Epidermal melanocyte (primary cell): ENCODE measurements around the gene ETV6.
A peak's percentile ranks its signal among the peaks of the same experiment; 100 is the strongest.

Experiments used
- DNase-seq: peaks from one replicate; pipeline ENCODE4 v3.0.0; 2011; ENCODE audit warnings: low spot score; ENCODE audit not compliant: insufficient read length

The ETV6 gene

DNA sequence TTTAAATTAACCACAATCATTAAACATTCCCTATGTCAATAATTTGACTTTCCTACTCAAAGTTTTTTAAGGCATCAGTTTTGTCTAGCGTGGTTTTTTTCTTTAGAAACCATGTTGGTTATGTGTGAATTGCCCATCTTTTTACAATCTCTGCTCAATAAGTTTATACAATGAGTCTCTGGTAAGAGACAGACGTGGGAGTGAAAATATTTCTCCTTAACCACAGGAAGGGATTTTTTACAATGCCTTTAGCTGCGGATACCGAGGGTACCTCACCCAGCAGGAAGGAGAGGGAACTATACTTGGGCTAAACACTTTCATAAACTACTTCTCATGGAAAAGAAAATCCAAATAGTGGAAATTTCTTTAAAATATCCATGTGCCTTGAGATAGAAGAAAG lies 229.8 kb downstream of the ETV6 start:
- no peak for DNase-seq

DNA sequence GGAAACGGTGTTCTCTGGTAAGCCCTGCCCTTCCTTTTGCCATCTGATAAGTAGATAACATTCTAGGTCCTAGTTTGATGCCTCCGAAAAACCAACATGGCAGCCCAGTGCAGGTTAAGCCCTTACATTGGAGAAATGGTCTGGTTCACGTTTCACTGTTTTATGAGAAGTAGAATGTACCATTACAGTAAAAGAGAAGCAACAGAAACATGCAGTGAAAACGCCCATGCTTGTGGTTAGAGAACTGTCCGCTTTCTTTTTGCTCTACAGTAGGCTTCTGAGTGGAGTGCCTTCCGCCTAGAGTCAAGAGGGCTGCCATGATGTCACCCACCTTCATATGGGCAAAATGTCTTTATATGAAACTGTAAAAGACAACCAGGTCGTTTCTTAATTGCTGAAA lies 230.9 kb downstream of the ETV6 start:
- DNase-seq: no peak

DNA sequence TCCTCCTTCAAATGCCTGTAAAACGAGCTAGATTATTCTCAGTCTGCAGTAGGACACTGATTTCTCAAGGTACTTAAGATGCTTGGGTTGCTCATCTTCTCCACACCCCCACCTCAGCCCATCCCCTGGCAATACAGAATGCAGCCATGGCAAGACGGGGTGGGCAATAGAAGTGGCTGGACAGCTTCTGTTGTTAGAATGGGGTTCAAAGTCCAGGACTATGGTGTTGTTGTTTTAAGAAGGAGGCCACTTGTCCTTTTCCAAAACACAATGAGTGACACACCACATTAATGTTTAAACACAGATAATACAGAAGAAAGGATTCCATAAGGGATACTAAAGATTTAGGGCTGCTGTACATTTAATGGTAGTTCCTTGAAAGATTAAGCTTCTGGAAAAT lies 232.4 kb downstream of the ETV6 start:
- DNase-seq: no peak

DNA sequence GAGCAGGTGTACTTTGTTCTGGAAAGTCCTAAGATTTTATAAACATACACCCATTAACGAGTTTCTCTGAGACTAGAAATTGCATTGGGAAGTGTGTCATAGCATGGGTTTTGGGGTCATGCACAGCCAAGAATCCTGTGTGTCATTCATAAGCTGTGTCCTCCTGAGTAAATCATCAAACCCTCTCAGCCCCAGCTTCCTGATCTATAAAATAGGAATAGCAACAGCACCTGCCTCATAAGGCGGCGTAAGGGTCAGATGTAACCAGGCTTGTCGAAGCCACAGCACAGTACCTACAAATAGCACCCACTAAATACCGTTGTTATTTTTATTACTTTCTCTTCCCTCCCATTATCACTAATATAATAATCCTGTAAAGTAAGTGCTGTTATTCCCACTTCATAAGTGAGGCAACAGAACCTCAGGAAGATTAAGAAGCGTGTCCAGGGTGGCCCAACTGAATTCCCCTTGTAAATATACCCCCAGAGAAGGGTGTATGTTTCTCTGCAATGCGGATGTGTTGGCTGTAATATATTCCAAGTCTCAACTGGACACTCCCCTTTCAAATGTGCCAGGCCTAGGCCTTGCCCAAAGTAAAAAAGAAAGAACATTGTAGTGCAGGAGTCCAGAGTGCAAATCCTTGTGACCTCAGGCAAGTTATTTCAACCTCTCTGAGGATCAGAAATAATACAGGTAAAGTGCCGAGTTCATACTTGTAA lies 233.0 kb downstream of the ETV6 start:
- DNase-seq: no peak

DNA sequence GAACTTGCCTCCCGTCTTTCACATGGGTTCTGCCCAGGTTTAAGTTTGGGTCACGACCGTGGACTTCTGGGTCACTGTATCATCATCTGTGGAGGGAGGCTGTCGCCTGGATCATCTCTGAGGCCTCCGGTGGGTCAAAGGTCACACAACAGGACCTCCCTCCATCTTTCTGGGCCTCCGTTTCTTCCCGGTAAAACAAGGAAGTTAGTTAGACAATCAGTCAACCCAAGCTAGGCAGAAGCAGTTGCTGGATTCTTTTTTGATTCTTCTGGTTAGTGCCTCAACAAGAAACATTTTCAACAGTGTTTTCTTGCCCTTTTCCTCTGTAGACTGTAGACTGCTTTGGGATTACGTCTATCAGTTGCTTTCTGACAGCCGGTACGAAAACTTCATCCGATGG lies 234.6 kb downstream of the ETV6 start:
- no peak for DNase-seq

DNA sequence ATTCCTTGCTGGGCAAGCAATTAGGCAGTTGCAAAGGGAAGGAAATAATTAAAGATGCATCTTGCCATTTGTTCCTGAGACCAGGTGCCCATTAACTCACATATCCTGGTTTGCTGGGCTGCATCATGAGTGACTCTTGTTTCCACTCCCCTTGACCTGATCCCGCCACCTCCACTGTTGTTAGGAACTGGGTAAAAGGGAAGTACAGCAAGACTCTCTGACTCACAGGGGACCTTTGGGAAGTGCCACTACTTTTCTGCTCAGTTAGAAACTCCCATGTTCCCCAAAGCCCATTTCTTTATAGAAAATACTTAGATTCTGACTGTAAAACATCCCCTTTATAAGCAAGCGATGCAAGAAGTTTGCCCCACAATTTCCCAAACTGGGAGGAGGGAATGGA lies 235.2 kb downstream of the ETV6 start:
- no peak for DNase-seq

DNA sequence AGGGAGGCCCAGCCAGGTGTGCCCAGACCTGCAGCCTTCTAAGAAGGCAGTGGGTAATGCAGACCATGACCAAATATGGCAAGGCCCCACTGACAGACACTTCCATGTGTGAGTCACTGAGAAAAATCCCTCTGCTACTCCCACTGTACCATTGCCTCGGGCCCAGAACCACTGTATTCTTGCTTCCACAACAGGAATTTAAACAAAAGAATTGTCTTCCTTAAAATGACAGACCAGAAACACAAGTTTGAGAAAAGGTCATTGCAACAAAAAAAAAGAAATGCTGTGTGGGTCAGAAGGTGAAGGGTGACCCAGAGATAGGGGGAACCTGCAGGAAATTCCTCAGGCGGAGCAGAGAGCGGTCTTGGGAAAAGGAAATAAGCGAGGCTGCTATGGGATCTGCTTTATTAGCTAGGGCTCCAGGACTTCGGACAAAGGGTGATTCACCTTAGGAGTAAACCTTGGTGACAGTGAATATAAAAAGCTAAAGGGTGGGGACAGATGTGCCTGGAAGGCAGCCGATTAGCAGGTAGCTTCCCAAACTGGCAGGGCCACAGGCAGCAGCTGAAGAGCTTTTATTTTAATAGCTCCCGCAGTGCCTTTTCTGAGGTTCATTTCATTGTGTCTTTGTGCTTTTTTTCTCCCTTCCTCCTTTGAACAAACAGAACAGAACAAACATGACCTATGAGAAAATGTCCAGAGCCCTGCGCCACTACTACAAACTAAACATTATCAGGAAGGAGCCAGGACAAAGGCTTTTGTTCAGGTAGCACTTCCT lies 236.0 kb downstream of the ETV6 start:
- DNase-seq: no peak

DNA sequence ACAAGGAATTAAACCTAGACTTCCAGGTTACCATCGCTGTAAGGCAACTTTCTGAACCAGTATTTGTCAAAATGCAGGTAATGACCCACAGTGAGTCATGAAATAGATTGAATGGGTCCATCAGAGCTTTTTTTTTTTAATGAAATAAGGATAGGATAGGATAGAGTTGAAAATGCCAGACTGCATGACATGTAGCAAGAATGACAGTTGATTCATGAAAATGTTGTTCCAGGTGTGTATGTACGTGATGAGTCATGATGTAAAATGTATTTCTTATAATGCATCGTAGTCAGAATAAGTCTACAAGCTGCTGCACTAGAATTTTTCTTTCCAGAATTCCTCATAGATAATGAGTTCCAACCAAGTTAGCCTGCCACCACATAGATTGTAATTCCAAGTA lies 236.9 kb downstream of the ETV6 start:
- DNase-seq: no peak

DNA sequence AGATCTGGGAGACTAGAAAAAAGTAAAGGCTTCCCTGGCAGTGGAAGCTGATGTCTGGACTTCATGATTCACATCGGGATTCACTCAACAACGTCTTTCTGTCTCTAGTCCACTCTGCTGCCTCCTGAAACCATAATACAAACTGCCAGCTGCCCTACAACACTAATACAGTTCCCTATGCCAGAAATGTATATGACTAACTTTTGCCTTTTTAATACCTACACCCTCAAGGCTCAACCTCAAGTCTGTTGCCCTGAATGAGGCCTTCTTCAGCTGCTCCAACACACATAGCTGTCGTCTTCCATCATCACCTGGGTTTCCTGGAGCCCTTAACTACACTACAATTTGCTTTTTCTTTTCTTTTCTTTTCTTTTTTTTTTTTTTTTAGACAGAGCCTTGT lies 238.6 kb downstream of the ETV6 start:
- DNase-seq: no peak

DNA sequence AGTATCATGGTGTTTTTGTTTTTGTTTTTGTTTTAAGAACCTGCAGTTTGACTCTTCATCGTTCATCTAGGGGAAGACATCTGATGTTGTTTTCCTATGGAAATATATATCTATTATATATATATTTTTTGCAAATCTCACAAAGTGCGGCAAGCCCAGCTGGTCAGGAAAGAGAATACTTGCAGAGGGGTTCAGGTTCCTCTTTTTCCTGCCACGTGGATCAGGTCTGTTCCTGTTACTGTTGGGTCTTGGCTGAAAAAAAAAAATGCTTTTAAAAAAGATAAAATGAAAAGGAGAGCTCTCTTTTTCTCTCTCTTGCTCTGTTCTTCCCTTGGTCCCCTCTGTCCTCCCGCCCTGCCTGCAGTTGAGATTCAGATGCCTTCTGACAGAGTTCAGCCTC lies 241.9 kb downstream of the ETV6 start:
- DNase-seq: no peak

DNA sequence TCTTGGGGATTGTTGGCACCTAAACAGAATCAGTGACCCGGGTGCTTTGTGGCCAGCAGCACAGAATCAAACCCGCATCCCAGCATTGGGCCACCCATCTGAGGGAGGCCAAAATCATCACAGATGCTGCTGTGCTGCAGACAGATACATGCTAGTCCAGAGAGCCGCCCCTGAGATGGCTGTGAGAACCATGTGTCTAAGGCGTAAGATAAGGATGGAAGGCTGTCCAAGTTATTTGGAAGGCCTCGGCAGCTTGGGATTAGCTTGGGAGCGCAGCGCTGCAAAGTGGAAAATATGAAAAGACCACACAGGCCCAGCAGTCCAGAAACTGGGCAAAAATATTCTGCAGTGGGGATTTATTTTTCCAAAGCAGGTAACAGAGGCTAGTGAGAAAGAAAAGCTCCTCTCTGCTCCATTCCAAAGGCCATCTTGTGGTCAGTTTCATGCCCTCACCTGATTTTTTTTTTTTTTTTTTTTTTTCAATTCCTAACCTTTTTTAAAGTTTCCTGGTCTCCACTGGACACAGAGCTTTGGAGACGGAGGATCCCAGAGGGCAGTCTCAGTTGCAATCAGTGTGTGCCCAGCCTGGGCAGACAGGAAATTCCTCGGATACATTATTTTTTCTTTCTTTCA lies 242.4 kb downstream of the ETV6 start:
- no peak for DNase-seq

DNA sequence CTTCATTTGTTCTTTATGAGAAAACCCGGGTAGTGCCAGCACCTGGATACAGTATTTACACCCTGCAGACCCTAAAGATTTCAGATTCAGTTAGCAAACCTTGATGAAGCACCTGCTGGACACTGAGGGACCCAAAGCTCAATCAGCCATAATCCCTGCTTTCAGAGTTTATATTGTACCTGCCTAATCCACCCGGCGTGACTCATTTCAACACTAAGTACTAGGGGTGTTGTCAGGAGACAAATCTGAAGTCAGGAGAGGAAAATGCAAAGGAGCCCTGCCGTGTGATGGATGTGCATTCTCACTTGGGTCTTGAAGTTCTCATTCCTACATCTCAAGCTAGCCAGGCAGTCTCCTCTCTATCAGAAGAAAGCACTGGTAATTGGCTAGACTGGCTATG lies 244.5 kb downstream of the ETV6 start:
- no peak for DNase-seq

DNA sequence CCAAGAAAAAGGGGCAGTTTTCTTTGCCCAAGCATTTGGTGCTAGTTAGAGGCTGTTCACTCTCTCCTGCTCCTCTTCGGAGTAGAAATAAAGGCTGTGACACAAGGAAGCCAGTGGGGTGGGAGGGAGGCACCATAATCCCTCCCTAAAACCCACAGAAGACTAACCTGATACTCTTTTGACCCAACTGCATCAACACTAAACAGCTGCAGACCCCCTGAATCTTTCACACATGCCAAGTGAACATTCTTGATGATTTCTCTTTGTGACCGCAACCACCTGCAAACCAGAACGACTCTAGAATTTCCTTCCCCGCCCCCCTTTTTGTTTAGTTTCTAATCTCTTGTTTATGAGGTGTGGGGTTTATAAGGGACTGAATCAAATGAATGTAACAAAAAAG lies 245.4 kb downstream of the ETV6 start:
- DNase-seq: no peak

DNA sequence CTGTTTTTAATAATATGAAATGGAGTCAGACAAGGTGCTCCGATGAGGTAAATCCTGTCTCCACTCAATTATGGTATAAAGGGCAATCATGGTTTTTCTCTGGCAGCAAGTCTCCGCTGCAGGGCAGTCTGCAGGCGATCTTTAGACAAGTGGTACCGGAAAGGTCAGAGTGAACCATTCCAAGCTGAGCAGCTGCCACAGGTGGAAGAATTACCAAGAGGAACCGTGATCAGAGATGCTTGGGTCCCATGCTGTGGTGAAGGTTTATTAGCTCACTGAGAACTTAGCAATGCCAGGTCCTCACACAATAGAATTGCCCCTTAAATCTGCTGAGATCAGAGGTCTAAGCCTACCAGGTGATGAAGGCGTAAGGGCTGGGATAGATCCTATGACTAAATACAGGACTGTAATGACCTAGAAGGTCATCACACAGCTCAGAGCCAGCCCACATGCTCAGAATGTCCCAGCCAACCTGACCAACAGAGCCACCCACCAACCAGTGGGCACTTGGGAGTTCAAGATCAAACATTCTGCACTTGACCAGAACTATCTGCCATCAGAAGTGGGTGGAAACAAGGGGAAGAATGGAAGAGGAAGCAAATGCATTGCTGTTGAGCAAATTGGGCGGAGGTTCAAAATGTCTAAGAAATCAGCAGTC lies 246.1 kb downstream of the ETV6 start:
- no peak for DNase-seq

DNA sequence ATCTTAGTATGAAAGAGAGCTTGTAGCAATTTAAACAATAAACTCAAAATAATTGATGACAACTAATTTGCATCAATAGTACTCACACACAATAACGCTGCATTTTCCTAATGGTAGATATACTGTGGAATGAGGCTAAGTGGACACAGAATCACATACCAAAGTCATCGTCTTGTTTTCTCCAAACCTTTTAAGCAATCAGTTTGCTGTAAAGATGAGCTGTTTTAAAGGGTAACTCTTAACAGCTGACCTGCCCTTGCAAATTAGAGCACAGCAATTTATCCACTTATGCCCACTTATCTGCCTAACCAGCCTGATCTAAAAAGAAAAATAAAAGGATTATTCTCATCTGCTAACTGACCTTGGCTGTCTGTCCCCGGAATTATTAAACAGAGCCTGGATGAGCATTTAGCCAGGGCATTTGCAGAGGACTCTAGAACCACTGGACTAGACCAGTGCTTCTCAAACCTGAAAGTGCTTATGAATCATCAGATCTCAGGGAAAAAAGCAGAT lies 247.0 kb downstream of the ETV6 start:
- no peak for DNase-seq

DNA sequence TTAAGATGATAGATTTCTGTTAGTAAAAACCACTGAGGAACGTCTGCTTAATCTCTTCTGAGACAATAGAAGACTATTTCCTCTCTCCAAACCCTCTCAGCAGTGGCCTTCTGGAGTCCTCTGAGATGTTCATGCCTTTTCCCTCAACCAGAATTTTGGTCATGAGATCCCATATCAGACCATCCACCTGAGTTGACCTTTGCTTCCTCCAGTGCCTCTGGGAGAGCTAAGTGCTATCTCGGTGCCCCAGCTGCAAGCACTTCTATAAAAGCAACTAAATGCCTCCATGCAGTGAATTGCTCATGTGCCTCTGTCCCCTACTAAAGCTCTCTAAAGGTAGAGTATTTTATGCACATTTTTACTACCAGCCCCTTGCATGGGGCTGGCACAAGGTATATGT lies 248.4 kb downstream of the ETV6 start:
- no peak for DNase-seq

DNA sequence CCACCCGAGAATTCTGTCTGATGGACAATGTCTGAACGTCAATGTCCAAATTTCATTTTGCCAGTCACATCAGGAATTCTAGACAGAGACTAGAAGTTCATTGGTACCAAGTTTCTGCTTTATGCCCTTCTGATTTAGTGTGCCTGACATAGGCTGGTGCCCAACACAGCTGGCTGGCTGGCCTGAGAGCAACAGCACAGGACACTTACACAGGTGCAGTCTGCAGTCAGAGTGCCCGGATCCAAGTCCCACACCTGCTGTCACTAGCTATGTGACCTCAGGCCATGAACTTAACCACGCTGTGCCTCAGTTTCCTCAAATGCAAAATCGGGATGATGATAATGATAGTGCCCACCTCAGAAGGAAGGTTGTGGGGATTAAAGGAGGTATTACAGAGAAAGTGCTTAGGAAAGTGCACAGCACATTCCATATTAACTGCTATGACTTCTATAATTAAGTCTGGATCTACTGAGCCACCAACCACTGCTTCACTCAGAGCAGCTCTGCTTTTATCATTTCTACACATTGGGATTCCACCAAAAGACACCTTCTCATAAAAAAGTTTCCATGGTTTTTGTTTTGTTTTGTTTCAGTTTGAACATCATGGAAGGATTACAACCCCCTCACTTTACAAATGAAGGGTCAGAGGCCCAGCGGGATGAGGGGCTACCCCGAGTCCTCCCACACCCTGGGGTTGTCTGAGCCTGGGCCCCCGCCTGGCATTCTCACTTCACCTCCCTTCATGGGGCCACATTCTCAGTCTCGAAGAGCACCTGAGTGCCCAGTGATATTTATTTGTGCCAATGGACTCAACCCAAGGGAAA lies 252.4 kb downstream of the ETV6 start:
- no peak for DNase-seq

DNA sequence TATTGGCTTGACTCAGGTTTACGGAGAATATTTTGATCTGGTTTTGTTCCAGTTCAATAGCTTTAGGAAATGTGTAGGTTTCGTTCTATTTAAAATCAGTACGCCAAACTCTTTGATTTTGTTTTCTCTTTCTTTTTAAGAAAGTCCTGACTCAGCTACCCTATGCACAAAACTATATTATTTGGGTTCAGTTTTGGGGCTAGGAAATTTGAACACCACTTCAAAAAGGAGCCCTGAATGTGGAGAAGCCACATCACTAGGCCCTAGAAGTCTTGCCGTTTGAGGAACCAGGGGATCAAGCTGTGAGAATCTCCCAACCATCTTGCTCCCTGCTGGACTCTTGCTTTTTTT lies 253.0 kb downstream of the ETV6 start:
- DNase-seq: no peak

DNA sequence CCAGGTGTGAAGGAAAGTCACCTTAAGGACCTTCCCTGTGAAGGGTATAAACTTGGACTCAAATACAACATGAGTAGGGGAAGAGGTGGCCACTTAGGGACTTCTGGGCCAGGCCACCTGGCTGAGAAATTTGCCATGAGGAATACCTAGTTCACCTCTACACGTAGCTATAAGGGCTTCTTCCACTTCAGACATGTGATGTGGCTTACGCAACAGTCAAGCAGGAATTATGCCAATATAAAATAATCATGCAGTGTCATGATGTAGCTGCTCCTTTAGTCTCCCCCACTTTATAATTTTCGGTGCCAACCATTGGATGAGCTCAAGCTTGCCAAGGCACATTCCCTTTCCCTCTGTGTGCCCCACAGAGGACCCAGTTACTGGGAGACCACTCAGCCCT lies 254.7 kb downstream of the ETV6 start:
- no peak for DNase-seq

DNA sequence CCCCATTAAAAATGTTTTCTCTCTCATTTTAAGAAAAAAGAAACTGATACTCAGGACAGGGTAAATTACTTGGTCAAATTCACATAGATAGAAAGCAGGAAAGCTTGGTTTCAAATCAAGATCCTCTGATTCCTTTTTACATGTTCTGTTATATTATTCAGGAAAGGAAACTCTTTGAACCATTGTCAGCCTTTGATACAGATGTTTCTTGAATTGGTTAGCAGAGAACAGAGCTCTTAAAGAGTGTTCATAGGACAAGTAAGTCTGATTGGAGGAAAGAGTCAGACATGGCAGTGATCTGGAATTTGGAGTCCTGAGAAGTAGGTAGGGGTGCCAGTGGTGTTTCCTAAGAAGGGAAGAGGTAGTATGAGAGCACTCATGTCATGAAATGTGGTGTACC lies 256.1 kb downstream of the ETV6 start:
- DNase-seq: no peak

DNA sequence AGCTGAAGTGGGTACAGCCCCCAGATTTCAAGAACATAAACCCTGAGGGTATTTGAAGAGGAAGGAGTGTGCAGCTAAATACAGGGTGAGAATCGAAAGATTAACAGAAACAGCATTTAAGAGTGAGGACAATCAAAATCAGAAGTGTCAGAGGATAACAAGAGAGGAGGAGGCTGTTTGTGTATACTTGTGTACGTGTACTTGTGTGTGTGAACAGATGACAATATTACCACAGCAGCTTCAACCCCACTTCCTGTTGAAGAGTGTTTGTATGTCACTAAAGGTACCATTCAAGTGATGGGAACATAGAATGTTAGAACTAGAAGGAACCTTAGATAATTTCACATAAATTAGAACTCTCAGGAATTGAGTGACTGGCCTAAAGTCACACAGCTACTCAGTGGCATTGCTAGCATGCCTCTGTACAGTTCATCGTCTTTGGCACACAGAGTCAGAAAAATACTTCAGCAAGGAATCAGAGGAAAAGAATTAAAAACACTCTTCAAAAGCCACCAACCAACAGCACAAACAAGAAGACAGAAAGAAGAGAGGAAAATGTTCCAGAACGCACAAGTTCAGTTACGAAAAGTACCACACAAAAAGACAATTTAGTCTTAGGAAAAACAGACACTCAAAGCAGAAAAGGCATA lies 256.9 kb downstream of the ETV6 start:
- peak; percentile 34 for DNase-seq
